NCI-H748 (cell line): ENCODE data around the gene PDIK1L.
A peak's percentile ranks its signal among the peaks of the same experiment; 100 is the strongest.

Source experiments
- DNase-seq: peaks from one replicate; lab custom pipeline; 2025; ENCODE audit not compliant: unreplicated experiment; lab: John Stamatoyannopoulos, UW

Gene PDIK1L

DNA sequence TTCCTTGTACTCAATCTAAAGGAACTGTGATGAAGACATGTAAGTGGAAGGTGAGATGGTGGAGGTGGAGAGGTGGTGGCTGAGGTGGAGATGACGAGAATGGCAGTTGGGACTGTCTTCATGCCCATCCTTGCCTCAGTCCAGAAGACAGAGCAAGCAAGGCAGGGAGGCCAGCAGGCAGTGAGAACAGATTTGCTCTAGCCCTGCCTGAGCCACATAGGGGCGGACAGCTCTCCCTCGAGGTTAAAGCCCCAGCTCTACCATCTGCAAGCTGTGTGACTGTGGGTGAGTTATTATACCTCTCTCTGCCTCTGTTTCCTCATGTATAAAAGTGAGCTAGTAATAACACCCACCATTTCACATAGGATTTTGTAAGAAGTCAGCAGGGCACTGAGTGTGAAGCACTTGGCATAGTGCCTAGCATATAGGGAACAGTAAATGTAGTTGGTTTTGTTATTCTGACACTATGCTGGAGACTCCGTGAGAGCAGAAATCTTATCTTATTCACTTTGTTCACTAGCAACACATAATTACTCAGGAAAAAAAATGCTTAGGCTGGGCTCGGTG lies 42.4 kb downstream of the PDIK1L start:
- DNase-seq = no peak

DNA sequence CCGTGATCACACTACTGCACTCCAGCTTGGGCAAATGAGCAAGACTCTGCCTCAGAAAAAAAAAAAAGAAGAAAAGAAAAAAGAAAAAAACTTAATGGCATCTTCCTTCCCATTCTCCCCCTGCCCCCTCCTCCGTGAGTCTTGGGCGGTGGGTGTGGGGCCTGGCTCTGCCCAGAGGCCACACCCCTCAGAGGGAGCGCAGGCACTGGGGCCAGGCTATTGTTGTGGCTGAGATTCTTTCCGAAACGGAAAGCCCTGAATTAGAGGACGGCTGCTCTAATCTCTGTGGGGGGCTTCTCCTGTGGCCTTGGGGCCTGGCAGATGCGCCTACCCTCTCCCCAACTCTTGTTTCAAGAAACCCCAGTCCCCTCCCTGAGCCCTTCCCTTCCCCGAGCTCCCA lies 43.1 kb downstream of the PDIK1L start:
- DNase-seq = no peak

- DNase-seq = no peak
Observed at GRCh38 chr1:26155370-26156284, 44.0 kb downstream of the PDIK1L start.

GRCh38 chr1:26156285-26157038 lies 44.8 kb downstream of the PDIK1L start:
- DNase-seq = no peak

DNA sequence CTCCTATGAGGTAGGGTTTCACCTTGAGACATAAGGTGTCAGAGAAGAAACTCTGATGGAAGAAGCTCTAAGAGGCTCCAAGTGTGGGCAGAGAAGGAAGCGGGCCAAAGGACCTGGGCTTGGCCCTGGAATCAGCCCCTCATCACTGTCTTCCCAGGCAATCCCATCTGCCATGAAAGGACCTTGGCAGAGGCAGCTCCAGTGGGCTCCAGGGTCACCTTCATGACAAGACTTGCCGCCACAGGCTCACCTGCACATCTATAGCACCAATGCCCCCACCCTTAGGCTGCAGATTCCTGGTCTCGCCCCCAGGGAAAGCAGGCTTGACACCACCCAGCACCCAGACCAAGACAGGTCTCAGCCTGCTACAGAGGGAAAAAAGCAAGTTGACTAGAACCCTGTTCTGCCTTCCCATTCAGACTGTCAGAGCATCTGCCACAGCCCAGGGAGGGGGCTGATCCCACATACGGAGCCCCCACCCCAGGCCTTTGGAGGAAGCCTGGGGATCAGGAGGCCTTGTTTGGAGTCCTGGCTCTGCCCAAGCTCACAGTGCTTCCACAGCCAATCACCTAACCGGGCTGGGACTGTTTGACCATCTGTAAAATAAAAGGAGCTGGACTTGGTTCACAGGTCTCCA lies 46.8 kb downstream of the PDIK1L start:
- no peak for DNase-seq

- DNase-seq = no peak
Observed at GRCh38 chr1:26158908-26159742, 47.5 kb downstream of the PDIK1L start, which contains the start of gene FAM110D. TSS of gene FAM110D (plus strand) at chr1:26159079. CDS start at chr1:26161292, 2,213 bp downstream.

- no peak for DNase-seq
Observed at GRCh38 chr1:26159743-26160039, 48.1 kb downstream of the PDIK1L start.

GRCh38 chr1:26160527-26161414 lies 49.1 kb downstream of the PDIK1L start:
- no peak for DNase-seq

DNA sequence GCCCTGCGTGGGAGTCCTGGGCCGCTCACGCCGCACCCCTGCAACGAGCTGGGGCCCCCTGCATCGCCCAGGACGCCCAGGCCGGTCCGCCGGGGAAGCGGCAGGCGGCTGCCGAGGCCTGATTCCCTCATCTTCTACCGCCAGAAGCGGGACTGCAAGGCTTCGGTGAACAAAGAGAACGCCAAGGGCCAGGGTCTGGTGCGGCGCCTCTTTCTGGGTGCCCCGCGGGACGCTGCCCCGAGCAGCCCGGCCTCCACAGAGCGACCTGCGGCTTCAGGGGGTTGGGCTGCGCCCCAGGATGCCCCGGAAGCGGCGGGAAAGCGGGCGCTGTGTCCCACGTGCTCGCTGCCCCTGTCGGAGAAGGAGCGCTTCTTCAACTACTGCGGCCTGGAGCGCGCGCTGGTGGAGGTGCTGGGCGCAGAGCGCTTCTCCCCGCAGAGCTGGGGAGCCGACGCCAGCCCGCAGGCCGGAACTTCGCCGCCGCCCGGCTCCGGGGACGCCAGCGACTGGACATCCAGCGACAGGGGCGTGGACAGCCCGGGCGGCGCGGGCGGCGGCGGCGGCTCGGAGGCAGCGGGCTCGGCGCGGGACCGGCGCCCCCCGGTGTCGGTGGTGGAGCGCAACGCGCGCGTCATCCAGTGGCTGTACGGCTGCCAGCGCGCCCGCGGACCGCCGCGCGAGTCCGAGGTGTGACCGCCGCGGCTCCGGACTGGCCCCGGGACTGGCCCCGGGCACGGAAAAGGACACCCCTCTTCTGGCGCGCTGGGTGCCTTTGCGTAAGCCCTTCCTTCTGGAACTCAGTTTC lies 50.0 kb downstream of the PDIK1L start:
- DNase-seq = peak; percentile 60

GRCh38 chr1:26162220-26162709 lies 50.6 kb downstream of the PDIK1L start:
- no peak for DNase-seq

- no peak for DNase-seq
Observed at GRCh38 chr1:26163684-26164035, 52.0 kb downstream of the PDIK1L start.

- peak; percentile 25 for DNase-seq
Observed at GRCh38 chr1:26164036-26164860, 52.6 kb downstream of the PDIK1L start.

- no peak for DNase-seq
Observed at GRCh38 chr1:26164861-26165842, 53.5 kb downstream of the PDIK1L start.

GRCh38 chr1:26166719-26167281 lies 55.2 kb downstream of the PDIK1L start:
- DNase-seq = no peak

DNA sequence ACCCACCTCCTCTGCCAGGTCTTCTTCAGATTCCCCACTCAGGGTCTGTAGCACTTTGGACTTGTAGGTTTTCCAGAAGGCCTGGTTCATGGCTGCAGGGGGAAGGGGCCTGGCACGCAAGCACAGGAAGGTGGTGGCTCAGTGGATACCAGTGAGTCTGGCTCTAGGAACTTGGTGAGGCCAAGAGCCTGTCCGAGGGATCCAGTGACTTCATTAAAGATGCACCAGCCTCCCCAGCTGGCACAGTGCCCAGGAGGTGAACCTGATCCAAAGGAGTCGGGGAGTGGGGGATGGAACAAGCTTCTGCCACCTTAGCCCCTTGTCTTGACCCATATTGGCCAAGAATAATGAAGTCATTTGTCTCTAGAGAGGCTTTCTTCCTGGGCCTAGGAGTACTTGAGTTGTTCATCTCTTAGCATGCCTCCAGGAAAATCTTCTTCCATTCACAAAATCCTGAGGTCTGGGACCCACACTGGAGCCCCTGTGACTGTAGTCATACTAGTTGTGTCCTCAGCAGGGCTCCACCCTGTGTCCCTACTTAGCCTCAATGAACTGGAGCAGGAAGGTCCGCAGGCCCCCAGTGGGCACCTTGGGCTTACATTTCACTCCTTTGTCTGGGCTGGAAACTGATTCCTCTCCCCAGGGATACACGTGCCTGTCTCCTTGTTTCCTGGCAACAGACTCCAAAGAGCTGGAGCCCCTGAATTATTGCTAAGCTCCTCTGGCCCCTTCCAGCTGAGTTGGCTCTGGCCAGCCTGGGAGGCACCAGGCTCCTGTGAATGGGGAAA lies 57.0 kb downstream of the PDIK1L start, which contains the start of gene C1orf232:
Gene C1orf232 (minus strand): TSS at position 554 of the 788 bp plus-strand sequence. CDS start 464 bp downstream, at position 90.
- peak; percentile 34 for DNase-seq
